ENCODE measurements around the gene SCRN3.
A peak's percentile ranks its signal among the peaks of the same experiment; 100 is the strongest.
"Not testable (repeated sequence)": the region's sequence is repeated elsewhere in the genome, so short reads cannot be mapped to it uniquely, and the experiment has no call there.

The SCRN3 gene

GRCh38 chr2:174410039-174410438, 14.5 kb downstream of the SCRN3 start:
- not testable (repeated sequence) for DNase-seq

- DNase-seq, result no peak
Measured at GRCh38 chr2:174412256-174412655, 16.7 kb downstream of the SCRN3 start.

DNA sequence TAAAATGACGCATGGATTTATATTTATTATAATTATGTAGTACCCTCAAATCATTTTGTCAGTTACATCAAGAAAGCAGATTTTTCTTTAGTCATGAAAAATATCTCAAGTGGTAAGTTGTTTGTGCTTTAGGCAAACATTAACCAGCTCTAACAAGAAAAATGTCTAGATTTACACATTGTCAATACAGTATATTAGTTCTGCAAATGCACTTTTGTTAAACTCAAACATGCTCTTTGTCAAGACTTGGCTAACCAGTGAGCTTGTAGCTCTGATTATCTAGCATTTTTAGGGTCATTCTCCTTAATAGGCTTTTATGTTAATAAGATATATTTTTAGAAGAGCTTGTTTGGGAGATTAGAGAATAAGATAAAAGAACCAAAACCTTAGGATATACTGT, 32.7 kb downstream of the SCRN3 start:
- DNase-seq, result no peak

- DNase-seq, result no peak
Measured at GRCh38 chr2:174430066-174430465, 34.5 kb downstream of the SCRN3 start.

DNA sequence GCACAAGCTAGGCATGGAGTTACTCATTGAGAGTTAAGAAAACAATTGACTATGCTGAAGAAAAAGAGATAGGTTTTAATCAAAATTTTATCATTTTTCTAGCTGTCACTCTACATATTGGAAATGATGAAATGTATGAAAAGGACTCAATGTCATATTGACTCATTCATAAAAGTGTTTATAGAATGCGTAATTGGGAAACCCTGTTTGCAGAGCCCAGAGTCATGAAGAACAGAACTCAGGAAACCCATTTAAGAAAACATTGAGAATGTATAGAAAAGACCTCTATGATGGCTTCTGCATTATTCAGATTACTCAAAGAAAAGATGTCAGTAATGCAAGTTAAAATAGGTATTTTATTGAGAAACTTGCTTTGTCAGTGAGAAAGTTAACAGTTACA, 36.4 kb downstream of the SCRN3 start:
- no peak for DNase-seq

- DNase-seq, result no peak
Measured at GRCh38 chr2:174436351-174436750, 40.8 kb downstream of the SCRN3 start.

DNA sequence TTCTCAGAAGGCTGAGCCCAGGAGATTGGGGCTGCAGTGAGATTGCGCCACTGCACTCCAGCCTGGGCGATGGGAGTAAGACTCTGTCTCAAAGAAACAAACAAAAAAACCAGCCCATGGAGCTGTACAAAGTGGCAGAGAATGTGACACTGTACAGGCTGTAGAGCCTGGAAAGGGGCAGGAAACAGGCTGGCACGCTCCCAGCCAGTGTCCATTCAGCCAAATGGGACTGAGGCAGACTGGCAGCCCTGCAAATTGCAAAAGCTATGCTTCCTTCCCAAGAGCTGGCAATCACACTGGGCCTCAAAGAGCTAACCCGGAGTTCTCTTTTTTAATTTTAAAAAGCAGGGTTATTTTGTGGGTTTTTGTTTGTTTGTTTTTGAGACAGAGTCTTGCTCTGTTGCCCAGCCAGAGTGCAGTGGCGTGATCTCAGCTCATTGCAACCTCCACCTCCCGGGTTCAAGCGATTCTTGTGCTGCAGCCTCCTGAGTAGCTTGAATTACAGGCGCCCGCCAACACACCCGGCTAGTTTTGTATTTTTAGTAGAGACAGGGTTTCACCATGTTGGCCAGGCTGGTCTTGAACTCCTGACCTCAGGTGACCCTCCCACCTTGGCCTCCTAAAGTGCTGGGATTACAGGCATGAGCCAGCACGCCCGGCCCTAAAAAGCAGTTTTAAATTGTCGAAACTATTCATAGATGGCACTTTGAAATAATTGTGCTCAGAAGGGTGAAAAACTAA, 42.8 kb downstream of the SCRN3 start:
- DNase-seq, result no peak

DNA sequence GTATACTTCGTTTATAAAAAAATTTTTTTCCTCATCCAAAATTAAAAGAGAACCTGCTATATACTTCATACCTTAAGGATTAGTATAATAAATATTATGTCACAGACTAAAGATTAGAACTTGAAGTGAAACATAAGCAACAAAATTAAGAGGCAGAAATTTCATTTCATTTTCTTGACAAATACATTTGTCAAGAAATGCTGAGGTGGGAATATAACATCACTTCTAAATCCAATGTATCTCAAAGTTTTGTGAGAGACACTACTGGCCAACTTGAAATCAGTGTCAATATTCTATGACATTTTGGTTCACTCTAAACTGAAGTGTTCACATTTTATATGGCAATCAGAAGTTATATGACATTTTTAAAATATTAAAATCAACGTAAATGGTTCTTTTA, 43.8 kb downstream of the SCRN3 start:
- no peak for DNase-seq

- no peak for DNase-seq
Measured at GRCh38 chr2:174439950-174440349, 44.4 kb downstream of the SCRN3 start.

GRCh38 chr2:174442546-174443510, 47.3 kb downstream of the SCRN3 start:
- no peak for DNase-seq

DNA sequence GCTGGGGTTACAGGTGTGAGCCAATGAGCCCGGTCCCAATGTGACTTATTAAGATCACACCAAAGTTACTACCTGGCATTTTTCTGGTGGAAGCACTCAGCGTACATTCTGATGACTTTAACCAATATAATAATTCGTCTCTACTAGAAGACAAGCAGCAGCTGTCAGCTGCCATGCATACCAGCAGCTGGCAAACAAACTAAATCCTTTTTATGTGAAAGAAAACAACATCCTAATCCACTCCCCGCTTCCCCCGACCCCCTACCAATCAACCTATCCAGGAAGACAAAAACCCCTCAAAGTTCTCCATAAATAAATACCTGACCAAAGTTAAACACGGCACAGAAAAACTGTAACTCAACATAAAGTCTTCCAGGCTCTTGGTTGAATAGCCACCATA, 49.2 kb downstream of the SCRN3 start:
- DNase-seq, result no peak

- no peak for DNase-seq
Measured at GRCh38 chr2:174445248-174445647, 49.7 kb downstream of the SCRN3 start.

- DNase-seq, result no peak
Measured at GRCh38 chr2:174446531-174446930, 51.0 kb downstream of the SCRN3 start.

DNA sequence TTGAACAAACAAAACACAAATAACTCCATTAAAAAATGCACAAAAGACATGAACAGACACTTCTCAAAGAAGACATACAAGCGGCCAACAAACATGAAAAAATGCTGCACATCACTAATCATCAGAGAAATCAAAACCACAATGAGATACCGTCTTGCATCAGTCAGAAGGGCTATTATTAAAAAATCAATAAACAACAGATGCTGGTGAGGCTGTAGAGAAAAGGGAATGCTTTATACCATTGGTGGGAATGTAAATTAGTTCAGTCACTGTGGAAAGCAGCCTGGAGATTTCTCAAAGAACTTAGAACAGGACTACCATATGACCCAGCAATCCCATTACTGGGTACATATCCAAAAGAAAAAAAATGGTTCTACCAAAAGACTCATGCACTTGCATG, 53.5 kb downstream of the SCRN3 start:
- DNase-seq, result no peak

DNA sequence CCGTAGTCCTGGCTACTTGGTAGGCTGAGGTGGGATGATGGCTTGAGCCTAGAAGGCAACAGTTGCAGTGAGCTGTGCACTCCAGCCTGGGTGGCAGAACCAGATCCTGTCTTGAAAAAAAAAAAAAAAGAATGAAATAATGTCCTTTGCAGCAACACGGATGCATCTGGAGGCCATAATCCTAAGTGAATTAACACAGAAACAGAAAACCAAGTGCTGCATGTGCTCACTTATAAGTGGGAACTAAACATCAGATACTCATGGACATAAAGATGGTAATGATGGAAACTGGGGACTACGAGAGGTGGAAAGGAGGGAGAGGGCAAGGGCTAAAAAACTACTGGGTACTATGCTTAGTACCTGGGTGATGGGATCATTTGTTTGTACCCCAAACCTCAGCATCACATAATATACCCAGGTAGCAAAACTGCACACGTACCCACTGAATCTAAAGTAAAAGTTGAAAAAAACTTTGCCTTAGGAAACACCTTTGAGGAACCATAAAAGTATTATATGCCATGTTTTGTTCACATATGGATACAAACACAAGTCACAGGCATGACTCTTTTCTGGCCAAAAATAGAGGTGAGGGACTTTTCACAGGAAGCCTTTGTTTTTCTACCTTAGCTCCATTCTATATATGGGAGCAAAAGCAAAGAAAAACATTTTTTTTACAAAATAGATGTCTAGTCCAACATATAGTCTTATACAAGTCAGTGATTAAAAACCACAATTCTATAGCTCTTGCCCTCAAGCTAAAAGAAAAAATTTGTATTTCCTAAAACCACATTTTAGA, 54.7 kb downstream of the SCRN3 start:
- DNase-seq, result no peak

DNA sequence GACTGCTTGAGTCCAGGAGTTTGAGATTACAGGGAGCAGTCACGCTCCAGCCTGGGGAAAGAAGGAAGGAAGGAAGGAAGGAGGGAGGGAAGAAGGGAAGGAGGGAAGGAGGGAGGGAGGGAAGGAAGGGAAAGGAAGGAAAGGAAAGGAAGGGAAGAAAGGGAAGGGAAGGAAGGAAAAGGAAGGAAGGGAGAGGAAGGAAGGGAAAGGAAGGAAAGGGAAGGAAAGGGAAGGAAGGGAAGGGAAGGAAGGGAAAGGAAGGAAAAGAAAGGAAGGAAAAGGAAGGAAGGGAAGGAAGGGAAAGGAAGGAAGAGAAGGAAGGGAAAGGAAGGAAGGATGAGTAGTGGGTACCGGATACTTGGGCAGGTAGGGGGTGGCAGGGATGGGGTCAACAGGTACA, 59.0 kb downstream of the SCRN3 start:
- DNase-seq, result no peak

DNA sequence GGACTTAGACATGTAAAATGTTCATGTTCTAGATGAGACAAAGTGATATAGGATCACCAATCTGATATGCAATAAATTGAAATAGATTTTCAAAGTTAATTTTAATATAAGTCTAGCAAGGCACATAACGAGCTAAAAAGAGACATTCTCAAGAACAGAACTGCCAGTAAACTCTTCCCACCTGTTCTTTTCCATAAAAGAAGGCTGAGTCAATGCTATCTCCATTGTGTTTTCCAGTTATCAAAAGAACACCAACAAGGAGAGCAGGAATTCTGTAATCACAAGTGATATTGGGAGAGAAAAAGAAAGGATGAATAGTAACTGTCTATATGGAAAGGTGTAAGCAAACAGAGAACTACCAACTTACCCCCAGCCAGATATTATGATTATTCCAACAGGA, 65.7 kb downstream of the SCRN3 start:
- DNase-seq, result no peak

- peak in 1 of 3 experiments; percentile 0 for DNase-seq
Measured at GRCh38 chr2:174465327-174465726, 69.8 kb downstream of the SCRN3 start.

- no peak for DNase-seq
Measured at GRCh38 chr2:174473796-174474195, 78.3 kb downstream of the SCRN3 start.

DNA sequence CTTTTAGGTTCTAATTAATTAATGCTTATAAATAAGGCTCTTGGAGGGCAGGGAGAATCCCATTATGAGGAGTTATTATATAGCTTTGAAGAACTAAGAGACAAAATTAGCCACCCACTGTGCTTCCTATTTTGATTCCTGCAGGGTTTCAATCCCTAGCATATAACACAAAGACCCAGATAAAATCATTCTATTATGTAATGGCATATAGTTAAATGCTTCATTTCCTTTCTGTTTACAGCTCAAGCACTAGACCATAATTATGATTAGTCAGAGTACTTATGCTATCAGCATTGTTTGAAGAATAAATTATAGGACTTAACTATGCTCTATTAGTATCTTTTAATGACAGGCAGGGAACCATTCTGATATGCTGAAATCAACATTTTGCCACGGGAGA, 82.2 kb downstream of the SCRN3 start:
- DNase-seq, result peak in 2 of 3 experiments; percentile 17 to 72
